Mesodermal cell (in vitro differentiated cells): ENCODE measurements around the gene ESR1.
"Not testable (repeated sequence)": the region's sequence is repeated elsewhere in the genome, so short reads cannot be mapped to it uniquely, and the experiment has no call there.

Experiments
- H3K27ac ChIP-seq: 2 replicates; pipeline ENCODE4 v1.7.0; 2013; ENCODE audit warnings: mild to moderate bottlenecking, low read depth, low read length, moderate library complexity; ENCODE audit not compliant: severe bottlenecking
- H3K36me3 ChIP-seq: 2 replicates; pipeline ENCODE4 v1.7.1; 2013; ENCODE audit warnings: mild to moderate bottlenecking, low read length, moderate library complexity; ENCODE audit not compliant: control insufficient read depth, insufficient read depth
- H3K4me1 ChIP-seq: one replicate; pipeline ENCODE4 v1.7.1; 2013; ENCODE audit warnings: mild to moderate bottlenecking, low read length; ENCODE audit not compliant: insufficient read depth, control insufficient read depth, poor library complexity, severe bottlenecking
- H3K4me3 ChIP-seq: 2 replicates; pipeline ENCODE4 v1.7.0; 2013; ENCODE audit warnings: low read length, control low read depth, mild to moderate bottlenecking; ENCODE audit not compliant: insufficient read depth, poor library complexity, severe bottlenecking; ENCODE audit errors: extremely low read depth
- H3K9me3 ChIP-seq: 2 replicates; pipeline ENCODE4 v1.7.1; 2013; ENCODE audit warnings: mild to moderate bottlenecking, low read length, moderate library complexity; ENCODE audit not compliant: control insufficient read depth
- WGBS, 2 experiments: methylation state at CpG; one replicate each; pipeline ENCODE4 v1.1.5; 2013; ENCODE audit warnings: missing lambda C conversion rate in 2 of 2; ENCODE audit not compliant: insufficient coverage in 2 of 2; 5-methylcytosine and 5-hydroxymethylcytosine counted together

Gene ESR1

GRCh38 chr6:152004896-152005295 is 197.4 kb downstream of the ESR1 start:
- no peak overlapping the region for H3K4me3 ChIP-seq
- no peaks in the 10 kb centered on the region for H3K4me1 ChIP-seq
- no peak overlapping the region for H3K27ac ChIP-seq
- WGBS, 2 experiments: 100% methylated on average over 1 of the region's 3 CpGs; no CpG with 5 or more reads in 1 of the 2 experiments
- H3K9me3 ChIP-seq: no peaks in the 10 kb centered on the region
- no peaks in the 10 kb centered on the region for H3K36me3 ChIP-seq

GRCh38 chr6:152008779-152009178 is 201.3 kb downstream of the ESR1 start:
- no peak overlapping the region for H3K4me3 ChIP-seq
- H3K36me3 ChIP-seq: no peaks in the 10 kb centered on the region
- H3K9me3 ChIP-seq: no peaks in the 10 kb centered on the region
- no peaks in the 10 kb centered on the region for H3K4me1 ChIP-seq
- H3K27ac ChIP-seq: no peak overlapping the region
- WGBS, 2 experiments: 91 to 100% methylated on average over 1 to 3 of the region's 4 CpGs

- Histone ChIP-seq H3K27ac (no peak overlapping the region), H3K4me1 (no peaks in the 10 kb centered on the region), H3K9me3 (no peaks in the 10 kb centered on the region), H3K4me3 (no peak overlapping the region), H3K36me3 (no peaks in the 10 kb centered on the region)
- WGBS, 2 experiments: 100% methylated on average over 1 of the region's 2 CpGs; no CpG with 5 or more reads in 1 of the 2 experiments
Observed at GRCh38 chr6:152012227-152012626, 204.7 kb downstream of the ESR1 start.

GRCh38 chr6:152018876-152019275 is 211.4 kb downstream of the ESR1 start:
- H3K4me1 ChIP-seq: no peaks in the 10 kb centered on the region
- no peak overlapping the region for H3K4me3 ChIP-seq
- no peaks in the 10 kb centered on the region for H3K36me3 ChIP-seq
- H3K27ac ChIP-seq: no peak overlapping the region
- no peaks in the 10 kb centered on the region for H3K9me3 ChIP-seq

- Histone ChIP-seq H3K9me3 (no peaks in the 10 kb centered on the region), H3K27ac (no peak overlapping the region), H3K4me3 (no peak overlapping the region), H3K36me3 (no peaks in the 10 kb centered on the region), H3K4me1 (no peaks in the 10 kb centered on the region)
- WGBS, 2 experiments: 90 to 93% methylated on average over 3 to 4 of the region's 4 CpGs
Observed at GRCh38 chr6:152022303-152022702, 214.8 kb downstream of the ESR1 start.

- H3K9me3 ChIP-seq: no peaks in the 10 kb centered on the region
- no peak overlapping the region for H3K27ac ChIP-seq
- H3K4me1 ChIP-seq: no peaks in the 10 kb centered on the region
- H3K36me3 ChIP-seq: no peaks in the 10 kb centered on the region
- H3K4me3 ChIP-seq: no peak overlapping the region
- WGBS, 2 experiments: no CpG with 5 or more reads among the region's 2 CpGs
Observed at GRCh38 chr6:152023613-152024012, 216.1 kb downstream of the ESR1 start.

GRCh38 chr6:152026291-152026690 is 218.8 kb downstream of the ESR1 start:
- Histone ChIP-seq H3K36me3 (no peaks in the 10 kb centered on the region), H3K9me3 (no peaks in the 10 kb centered on the region), H3K4me1 (no peaks in the 10 kb centered on the region), H3K4me3 (no peak overlapping the region), H3K27ac (no peak overlapping the region)
- WGBS, 2 experiments: no CpG with 5 or more reads among the region's 1 CpG

GRCh38 chr6:152026744-152027143 is 219.3 kb downstream of the ESR1 start:
- not testable (repeated sequence) for H3K36me3 ChIP-seq

GRCh38 chr6:152033765-152034164 is 226.3 kb downstream of the ESR1 start:
- H3K9me3 ChIP-seq: not testable (repeated sequence)

More at GRCh38 chr6:152026744-152027143, 219.3 kb downstream of the ESR1 start:
- not testable (repeated sequence) for H3K27ac ChIP-seq, H3K9me3 ChIP-seq, H3K4me3 ChIP-seq, H3K4me1 ChIP-seq
- WGBS, 2 experiments: 100% methylated on average over 3 of the region's 6 CpGs; no CpG with 5 or more reads in 1 of the 2 experiments

GRCh38 chr6:152034631-152035030 is 227.1 kb downstream of the ESR1 start:
- Histone ChIP-seq H3K27ac (no peak overlapping the region), H3K36me3 (no peaks in the 10 kb centered on the region), H3K9me3 (no peaks in the 10 kb centered on the region), H3K4me1 (no peaks in the 10 kb centered on the region), H3K4me3 (no peak overlapping the region)
- 86 to 93% methylated on average over 2 to 5 of the region's 5 CpGs for WGBS, 2 experiments

More at GRCh38 chr6:152033765-152034164, 226.3 kb downstream of the ESR1 start:
- not testable (repeated sequence) for H3K4me3 ChIP-seq, H3K36me3 ChIP-seq, H3K27ac ChIP-seq, H3K4me1 ChIP-seq
- WGBS, 2 experiments: no CpG with 5 or more reads among the region's 4 CpGs

- H3K36me3 ChIP-seq: no peaks in the 10 kb centered on the region
- H3K4me1 ChIP-seq: no peaks in the 10 kb centered on the region
- no peak overlapping the region for H3K4me3 ChIP-seq
- 83 to 100% methylated on average over 1 to 2 of the region's 2 CpGs for WGBS, 2 experiments
- H3K27ac ChIP-seq: no peak overlapping the region
- H3K9me3 ChIP-seq: no peaks in the 10 kb centered on the region
Observed at GRCh38 chr6:152046118-152046517, 238.6 kb downstream of the ESR1 start.

- Histone ChIP-seq H3K4me1 (no peaks in the 10 kb centered on the region), H3K4me3 (no peak overlapping the region), H3K27ac (no peak overlapping the region), H3K36me3 (no peaks in the 10 kb centered on the region), H3K9me3 (no peaks in the 10 kb centered on the region)
Observed at GRCh38 chr6:152048921-152049320, 241.4 kb downstream of the ESR1 start.
